ENCODE measurements around the gene DNAH17.

DNAH17 gene

DNA sequence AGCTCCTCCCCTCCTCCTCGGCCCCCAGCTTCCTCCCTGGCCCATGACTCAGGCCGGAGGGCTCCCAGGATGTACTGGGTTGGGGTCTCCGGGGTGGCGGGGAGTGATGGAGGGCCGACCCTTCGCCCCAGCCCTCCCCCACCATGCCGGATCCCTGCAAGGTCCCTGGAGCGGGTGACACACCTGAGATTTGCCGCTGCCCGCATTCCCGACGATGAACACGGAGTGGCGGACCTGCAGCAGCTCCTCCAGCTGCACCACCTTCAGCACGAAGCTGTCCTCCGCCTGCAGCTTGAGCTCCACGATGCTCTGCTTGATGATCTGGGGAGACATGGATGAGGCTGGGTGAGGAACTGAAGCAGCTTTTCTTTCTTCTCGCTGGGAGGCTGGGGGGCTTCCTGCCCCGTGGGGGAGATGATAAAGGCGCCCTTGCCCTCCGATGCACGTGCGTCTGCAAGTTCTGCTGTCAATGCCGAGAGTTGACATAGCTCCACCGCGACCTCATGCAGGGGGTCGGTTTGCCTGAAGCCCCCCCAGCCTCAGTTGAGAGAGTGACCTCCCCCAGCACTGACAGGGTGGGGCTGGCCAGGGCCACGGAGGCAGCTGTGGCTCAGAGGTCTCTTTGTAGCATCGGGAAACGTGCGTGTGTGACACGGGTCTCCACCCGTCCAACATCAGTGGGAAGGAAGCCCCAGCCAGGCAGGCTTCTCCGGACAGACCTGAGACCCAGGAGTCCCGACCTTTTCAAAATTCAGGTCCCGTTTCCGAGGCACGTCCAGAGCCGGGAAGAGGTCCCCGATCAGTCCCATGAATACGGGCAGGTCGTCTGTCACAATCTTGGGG is 83.1 kb downstream of the DNAH17 start:
- DNase-seq, result no peak

DNA sequence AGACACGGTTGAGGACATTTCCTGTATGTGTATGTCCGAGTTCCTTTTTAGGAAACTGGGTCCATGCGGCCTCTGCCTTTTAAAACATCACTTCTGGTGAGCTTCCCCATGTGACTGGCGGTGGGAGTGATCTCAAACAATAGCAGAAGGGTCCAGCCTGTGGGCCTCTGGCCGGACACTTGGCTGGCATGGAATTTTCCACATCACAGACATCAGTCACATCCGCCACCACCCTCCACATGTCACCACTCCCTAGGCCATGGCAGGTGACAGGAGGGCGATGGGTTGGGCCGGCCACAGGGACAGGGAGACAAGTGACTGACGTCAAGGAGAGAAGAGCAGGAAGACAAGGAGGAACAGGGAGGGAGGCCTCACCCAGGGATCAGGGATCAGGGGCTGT is 83.7 kb downstream of the DNAH17 start:
- no peak for DNase-seq

DNA sequence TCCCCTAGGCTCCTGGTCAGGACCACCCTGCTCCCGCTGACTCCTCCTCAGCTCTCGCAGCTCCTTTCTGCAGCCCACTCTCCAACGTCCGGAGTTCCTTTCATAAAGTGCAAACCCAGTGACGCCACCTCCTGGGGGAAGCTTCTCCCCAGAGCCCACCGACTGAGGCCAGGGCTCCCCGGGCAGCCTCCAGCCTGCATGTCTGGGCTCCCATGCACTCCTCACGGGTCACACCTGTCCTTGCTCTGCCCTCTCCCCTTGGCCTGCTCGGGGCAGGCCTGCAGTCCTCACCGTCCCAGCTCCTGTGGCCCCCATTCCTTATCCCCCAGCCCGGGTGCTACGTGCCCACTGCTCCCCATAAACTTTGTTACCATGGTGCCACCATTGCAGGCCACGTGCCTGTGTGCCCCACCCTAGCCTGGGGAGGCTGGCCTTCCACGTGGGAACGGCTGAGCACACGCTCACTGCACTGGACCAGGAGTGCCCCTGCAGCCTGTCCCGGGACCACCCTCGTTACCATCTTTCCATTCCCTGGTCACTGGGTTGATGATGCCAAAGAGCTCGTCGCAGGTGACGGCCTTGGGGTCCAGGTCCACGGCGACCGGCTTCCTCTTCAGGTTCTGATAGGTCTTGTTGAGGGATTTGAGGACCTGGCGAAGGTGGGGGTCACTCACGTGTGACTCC is 84.9 kb downstream of the DNAH17 start:
- no peak for DNase-seq

DNA sequence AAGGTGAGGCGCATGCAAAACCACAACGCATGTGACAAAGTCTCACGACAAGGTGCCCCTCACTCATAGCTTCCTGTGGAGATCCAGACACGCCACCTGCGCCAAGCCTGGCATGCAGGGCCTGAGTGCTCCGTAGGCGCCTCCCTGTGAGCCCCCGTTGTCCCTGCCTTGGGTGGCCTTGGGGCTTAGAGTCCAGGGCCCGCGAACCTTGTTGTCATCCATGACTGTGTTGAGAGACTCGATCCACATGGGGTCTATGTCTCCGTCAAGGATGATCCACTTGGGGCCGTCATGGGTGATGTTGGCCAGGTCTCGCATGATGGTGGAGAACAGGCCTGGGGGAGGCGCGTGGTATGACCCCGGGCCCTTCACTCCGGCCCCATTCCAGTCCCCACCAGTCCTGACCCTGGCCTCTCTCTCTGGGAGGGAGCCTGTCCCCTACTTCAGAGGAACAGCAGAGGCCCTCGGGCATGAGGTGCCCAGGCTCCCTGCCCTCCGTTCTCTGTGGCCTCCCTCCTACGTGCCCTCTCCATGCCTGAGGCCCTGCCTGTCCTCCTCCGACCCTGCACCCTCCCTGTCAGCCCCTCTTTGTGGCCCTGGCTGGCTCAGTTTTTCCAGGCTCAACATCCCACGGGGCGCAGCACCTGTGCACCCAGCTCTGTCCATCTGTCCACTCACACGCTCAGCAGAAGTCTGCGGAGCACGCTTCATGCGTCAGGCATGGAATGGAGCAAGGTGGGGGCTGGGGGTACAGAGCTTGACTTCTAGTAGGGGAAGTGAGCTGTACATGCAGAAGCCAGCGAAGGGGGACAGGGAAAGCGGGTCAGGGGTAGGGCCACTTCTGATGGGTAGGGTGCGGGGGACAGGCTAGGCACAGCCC is 85.7 kb downstream of the DNAH17 start:
- DNase-seq, result no peak

DNA sequence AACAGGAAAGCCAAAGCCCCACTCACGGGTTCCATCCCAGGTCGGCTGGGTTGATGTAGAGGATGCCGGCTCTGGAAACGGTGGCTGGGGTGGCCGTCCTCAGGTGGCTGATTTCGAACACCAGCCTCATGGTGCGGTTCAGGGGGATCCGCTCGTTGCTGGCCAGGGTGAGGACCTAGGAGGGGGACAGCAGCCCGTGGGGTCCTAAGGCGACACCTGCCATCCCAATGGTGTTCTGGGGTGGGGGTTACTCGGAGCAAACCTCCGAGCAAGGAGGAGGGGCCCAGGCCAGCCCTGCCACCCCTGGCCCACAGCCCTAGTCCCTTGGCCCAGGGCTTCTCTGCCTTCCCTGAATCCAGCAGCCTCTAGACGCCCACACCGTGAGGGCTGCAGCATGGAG is 86.5 kb downstream of the DNAH17 start:
- DNase-seq, result no peak

DNA sequence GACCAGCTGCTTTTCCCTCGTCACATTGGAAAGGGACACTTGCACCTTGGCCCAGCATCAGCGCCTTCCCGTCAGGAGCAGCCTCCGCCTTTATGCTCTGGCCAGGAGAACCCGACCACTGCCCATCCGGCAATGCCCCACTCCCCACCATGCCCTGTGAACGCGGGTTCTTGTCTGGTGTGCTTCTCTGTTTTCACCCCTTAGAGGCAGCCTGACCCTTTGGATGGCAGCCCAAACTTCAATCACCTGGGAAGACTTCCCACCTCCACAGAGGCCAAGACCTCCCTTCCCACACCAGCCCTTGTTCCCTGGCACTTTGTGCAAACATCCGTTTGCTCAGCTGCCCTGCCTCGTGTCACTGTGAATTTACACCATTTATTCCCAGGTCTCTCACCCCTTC is 87.0 kb downstream of the DNAH17 start:
- no peak for DNase-seq

DNA sequence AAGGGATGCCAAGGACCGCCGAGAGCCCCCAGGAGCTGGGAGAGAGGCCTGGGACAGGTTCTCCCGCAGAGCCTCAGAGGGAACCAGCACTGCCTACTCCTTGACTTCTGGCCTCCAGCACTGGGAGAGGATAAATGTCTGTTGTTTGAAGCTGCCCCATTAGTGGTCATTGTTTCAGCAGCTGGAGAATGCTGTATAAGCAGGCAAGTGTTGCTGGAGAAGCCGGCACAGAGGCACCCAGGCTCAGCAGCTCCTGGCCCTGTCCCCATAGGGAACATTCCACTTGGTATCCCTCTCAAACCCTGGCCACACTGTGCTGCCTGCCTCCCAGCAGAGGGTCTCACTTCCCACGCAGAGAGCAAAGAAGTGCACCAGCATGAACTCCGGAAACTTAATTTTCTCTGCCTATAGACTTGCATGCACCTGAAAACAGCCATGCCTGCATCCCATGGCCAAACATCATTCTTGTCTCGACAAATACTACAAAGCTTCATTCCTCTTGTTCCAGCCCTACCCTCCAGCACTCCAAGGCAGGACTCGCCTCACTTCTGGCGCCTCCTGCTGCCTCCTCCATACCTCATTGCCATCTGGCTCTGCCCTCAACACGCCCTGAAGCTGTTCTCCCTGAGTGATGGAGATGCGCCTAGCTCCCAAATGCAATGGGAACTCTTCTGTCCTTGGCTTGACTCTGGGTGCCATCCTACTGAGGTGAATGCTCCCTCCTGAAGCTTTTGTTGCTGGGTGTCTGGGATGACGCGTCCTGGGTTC is 88.1 kb downstream of the DNAH17 start:
- no peak for DNase-seq

DNA sequence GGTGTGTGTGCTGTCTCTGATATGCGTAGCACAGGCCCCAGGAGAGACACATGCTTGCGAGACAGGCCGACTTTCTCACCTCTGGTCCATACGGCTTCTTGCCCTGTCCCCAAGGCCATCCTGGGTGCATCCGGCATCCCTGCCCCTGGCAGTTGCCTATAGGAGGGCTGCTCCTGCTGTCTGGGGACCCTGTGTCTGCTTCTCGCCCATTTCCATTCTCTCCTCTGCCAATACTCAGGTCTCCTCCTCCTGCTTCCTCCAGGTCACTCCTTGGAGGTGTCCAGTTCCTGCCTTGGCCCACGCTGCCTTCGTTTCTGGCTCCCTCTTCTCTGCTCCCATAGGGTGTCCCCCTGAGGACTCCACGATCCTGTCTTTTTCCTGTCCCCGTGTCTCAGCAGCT is 89.0 kb downstream of the DNAH17 start:
- no peak for DNase-seq

DNA sequence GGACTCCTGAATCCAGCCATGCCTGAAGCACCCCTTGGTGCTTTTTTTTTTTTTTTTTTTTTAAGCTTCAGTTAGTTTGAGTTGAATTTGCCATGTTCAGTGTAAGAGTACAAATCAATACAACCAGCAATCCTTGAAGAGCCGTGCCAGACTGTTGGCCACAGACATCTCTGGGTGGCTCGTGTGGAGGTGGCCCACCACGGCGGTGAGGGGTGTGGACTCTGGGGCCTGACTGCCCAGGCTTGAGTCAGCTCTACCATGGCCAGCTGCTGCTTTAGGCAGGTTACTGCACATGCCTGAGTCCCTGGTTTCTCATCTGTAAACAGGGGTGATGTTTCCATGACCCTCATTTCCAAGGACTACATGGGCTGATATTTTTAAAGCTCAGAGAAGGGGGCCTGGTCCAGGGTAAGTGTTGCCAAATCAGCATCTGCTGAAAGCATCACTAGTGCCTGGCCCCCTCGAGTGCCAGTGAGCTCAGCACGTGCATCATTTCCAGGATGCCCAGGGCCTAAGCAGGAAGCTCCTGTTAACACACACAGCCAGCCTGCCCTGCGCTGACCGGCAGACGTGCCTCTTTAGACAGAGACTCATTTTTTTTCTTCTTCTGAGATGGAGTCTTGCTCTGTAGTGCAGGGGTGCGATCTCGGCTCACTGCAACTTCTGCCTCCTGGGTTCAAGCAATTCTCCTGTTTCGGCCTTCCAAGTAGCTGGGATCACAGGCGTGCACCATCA is 90.1 kb downstream of the DNAH17 start:
- no peak for DNase-seq

DNA sequence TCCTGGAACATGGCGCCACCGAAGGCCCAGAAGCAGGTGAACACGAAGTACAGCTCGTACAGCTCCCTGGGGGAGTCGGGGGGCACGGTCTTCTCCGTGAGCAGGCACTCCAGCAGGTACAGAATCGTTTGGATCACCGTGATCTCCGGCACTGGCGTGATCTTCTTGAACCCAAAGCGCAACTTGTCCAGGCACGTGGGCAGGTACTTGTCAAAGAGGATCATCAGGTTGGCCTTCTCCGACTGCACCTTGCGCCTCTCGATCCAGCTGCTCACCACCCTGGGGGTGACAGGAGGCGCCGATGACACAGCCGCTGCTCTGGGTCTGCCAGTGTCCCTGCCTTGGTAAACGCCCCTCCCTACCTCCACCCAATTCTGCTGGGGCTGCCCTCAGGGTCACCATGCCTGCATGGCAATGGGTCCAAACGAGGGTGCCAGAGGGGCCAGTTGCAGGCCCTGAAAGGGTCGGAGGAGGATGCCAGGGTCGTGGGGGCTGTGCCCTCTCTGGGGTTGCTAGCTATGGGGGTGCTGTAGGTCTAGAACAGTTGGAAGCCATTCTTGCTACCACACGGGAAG is 90.9 kb downstream of the DNAH17 start:
- no peak for DNase-seq

DNA sequence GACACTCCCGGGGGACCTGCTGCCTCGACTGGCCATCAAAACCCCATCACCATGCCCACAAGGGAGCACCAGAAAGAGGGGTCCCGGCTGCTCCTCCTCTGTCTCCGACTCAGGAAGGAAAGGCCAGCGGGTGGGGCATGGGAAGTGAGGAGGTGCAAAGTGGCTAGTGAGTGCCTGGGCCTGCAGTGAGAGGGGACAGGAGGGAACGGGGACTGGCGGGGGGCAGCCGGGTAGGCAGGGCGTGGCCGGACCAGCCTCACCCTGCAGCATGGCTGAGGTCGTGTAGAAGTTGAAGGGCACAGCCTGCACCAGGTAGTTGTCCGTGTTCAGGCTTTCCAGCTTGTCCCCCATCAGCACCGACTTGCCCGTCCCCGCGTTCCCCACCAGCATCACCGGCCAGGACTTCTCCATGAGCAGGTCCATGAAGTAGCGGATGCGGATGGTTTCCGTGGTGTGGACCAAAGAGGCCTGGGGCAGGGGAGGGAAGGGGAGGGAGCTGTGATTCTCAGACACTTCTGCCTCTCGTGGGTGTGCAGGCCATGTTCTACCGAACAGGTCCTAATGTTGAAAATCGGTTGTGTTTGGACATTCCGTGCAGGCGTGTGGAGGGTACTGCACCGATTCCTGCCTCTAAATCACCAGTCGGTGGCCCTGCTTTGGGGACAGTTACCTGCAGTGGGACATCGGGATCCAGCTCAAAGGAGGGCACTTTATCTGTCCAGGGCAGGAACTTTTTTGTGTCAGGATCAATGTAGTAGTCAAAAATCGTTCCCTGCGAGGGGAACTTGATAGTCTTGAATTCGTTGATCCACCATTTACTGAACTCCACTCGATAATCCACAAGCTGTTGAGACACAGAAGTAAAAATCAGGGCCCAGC is 91.7 kb downstream of the DNAH17 start:
- DNase-seq, result no peak

DNA sequence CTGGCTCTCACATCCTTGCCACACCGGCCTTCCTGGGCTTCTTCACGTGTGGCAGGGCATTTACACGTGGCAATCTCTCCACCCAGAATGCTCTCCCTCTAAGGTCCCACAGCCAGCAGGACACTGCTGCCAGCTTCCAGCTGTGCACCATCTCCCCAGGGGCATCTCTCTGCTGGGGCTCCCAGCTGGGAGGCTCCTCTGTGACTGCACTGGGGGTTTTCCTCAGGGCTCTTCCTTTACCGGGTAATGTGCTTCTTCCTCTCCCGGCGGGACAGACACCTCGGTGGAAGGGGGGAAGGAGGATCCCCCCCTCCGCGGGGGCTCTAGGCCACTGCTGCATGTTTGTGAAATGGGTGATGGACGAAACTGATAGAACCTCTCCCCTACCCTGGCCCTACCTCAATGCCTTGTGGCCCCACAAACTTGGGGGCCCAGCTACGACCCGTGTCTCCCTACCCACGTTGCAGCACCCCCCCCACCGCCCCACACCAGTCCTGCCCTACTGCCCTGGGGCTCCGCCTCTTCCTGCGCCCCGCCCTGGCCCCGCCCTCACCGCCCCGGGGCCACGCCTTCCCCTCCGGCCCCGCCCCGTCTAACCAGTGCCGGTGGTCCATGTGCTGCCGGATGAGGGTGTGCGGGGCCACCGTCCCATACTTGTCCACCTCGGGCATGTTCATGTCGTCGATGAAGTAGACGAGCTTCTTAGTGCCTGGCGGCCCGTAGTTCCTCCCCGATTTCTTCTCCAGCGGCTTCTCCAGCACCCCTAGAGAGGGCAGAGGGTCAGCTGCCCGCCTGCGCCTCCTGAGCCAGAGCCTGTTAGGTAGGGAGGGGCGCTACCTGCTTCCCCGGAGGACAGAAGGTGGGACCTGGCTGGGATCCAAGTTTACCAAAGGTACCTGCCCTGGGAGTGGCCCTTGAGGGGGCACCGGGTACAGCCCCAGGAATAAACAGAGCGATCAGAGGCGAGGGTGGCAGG is 92.6 kb downstream of the DNAH17 start:
- peak; percentile 52 to 72 for DNase-seq

DNA sequence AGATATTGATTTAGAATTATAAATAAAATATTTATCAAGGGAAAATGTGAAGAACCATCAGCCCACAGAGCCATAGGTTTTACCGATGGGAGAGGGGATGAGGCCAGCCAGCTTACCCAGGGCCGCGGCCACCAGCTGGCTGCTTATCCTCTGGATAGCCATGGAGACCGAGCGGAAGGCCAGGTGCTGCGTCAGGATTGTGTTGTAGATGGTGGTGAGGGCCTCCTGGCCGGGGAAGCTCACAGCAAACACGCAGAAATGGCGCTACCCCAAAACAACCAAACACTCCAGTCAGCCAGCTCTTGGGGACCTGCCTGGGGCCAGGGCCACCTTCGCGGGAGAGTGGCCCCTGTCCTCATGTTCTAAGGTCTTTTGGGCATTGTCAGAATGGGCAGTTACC is 97.8 kb downstream of the DNAH17 start:
- DNase-seq, result no peak

DNA sequence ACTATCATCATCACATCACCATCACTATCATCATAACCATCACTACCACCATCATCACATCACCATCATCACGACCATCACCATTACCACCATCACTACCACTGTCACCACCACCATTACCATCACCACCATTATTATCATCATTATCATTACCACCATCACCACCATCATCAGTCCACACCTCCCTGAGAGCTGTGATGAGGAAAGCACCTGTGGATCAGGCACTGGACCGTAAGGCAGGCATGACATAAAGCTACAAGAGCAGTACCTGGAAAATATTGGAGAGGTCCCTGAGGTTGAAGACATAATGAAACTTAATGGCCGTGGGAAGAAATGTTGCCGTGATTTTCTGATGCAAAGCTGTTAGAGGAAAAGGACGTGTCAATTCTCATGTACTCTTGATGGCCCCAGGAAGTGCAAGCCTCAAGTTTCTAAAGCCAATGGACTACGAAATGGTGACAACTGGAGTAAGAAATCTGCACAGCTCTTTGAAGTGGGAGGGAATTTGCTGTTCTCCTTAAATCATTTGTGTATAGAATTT is 98.4 kb downstream of the DNAH17 start:
- DNase-seq, result no peak

DNA sequence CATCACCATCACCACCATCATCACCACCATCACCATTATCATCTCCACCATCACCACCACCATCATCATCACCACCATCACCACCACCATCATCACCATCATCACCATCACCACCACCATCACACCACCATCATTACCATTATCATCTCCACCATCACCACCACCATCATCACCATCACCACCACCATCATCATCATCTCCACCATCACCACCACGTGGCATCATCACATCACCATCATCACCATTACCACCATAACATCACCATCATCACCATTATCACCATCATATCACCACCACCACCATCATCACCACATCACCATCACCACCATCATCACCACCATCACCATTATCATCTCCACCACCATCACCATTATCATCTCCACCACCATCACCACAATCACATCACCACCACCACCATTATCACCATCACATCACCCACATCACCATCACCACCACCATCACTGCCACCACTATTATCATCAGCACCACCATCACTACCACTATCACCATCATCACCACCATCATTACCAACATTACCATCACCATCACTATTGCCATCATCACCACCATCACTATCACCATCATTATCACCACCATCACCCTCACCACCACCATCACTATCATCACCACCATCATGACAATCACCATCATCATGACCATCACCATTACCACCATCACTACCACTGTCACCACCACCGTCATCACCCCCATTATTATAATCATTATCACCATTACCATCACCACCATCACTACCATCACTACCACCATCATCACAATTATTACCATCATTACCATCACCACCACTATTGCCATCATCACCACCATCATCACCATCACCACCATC is 99.1 kb downstream of the DNAH17 start:
- DNase-seq, result no peak

DNA sequence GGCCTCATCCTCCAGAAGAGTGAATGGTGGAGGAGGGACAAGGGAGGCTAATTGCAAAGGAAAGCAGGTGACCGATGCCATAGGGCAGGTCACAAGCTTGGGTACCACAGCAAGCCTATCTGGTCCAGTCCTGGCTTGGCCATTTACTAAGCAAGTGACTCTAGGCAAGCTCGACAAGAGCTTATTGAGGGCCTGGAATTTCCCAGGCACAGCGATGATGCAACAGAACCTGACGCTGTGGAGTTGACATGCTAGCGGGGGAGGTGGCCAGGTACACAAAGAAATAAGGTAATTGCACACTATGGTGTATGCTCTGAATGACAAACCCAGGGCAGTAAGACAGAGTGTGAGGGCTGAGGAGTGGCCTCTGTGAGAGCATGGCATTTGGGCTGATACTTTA is 100.2 kb downstream of the DNAH17 start:
- DNase-seq, result no peak

DNA sequence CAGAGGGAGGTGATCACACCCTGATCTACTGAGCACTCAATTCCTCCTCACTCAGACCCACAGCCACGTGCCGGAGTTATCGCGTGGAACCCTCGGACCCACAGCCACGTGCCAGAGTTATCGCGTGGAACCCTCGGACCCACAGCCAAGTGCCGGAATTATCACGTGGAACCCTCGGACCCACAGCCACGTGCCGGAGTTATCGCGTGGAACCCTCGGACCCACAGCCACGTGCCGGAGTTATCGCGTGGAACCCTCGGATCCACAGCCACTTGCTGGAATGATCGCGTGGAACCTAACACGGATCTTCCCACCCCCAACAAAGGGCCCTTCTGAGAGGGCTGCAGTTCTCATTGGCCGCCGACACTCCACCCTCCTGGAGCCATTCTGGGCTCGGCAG is 101.0 kb downstream of the DNAH17 start:
- DNase-seq, result no peak

DNA sequence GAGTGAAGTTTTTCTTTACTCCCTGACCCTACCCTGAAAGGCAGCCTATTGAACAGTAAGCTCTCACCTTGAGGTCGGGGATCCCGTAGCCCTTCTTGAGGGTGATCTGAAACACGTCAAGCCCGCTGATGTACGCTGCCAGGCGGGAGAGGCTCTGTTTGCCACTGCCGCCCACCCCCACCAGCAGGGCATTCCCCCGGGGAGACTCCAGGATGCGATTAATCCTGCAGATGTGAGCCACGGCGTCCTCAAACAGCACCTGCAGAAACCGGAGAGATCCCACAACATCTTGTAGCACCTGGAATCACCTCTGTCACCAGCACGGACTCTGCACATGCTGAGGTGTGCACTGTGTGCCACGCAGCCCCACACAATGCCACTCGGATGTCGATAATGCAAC is 102.0 kb downstream of the DNAH17 start:
- no peak for DNase-seq

All from CD4-positive, alpha-beta T cell treated with Interferon alpha-2 for 1 hour (primary cell).